GM15510 (cell line): ENCODE results near the gene FOXA1.

ENCODE experiments used
- POLR2A ChIP-seq: IDR thresholded peaks from 3 replicates; pipeline ENCODE4 v1.6.1; 2011; ENCODE audit warnings: borderline replicate concordance; ENCODE audit not compliant: insufficient read length; ENCODE audit errors: extremely low read depth

FOXA1 gene

DNA sequence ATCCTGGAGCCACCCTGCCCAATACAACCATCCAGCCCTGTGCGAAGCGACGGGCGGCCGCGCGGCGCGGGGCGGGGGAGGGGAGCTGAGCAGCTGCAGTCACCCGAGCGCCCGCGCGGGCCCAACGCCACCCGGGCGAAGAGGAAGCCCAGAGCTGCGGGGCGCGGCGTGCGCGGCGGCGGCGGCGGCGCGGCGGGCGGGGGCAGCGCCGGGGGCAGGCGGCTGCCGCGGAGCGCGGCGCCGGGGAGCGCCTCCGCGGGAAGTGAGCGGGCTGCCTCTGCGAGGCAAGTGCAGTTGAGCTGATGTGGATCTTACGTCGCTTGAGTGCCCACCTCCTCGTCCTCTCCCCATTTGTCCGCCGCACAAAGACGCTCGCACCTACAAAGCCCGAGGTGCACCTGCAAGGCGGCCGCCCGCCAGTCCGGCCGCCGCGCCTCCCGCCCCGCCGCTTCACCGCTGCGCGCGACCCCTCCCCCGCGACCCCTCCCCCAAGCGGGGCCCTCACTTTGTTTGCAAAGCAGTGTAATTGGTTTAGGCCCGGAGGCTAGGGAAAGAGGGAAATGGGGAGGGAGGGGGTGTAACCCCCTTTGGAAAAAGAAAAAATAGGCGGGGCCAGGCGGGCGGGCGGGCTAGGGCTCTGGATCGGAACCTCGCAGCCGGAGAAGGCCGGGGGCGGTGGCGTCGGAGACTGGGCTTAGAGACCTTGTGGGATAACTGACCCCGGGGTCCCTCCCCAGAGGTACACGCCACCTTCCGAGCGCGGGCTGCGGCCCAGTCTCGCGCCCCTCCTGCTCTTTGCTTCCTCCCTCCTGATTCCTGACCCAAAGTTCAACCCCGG, at the start of gene FOXA1, which contains the start of gene TTC6:
Gene FOXA1, minus strand, starts transcription at position 279 of the 838 bp plus-strand sequence. Its CDS starts 277 bp downstream, at position 2.
Gene TTC6, plus strand, starts transcription at position 659 of the 838 bp plus-strand sequence. CDS start 26,436 bp downstream, outside the sequence.
- TF ChIP-seq POLR2A: no peak

DNA sequence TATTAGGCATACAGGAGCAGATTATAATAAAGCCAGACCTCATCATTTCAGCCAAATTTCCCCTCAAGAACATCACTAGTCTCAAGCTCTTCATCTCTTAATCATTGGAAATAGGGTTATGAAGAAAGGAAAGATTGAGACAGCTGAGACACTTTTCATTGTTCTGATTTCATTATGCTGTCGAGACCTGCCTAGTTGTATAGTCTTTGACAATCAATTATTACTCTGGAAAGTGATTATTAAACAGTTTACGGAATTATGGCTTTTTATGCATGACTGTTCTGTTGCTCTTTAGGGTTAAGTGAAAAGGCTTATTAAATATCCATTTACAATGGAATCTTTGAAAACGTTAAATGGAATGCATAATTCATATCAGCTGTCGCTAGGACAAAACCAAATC, 48.7 kb upstream of the FOXA1 start:
- TF ChIP-seq POLR2A: no peak

DNA sequence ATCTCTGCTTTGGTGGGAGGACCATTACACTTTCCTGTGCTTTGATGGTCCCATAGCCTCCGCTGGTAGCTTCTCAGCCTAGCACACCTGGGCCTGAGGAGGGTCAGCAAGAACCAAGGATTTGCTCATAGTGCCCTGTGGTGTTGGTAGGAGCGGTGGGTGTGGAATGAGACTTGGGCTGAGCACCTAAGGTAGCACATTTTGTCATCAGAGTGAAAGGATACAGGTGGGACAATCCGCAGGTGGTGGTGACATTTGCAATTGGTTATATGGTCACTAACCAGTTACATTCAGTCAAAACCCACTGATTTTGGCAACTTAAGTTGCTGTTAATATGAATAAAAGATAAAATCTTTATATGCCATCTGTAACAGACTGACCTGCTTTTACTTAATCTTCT, 47.1 kb upstream of the FOXA1 start:
- TF ChIP-seq POLR2A: no peak

DNA sequence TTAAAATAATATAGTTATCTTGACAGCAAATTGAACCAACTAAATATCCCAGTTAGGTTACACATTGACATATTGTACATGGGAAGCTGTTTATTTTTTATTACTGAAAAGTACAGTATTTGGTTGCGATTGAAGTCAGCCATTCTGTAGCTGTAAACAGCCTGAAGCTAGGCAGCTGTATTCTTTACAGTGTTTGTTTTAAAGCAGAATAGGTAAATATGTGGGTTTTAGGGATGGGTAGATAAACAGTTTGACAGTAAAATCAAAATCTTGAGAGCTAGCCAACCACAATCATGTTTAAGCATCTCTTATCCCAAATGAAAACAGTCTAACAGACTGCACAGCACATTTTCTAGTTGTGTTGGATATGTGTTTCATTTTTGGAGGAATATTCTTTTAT, 46.1 kb upstream of the FOXA1 start:
- TF ChIP-seq POLR2A: no peak

DNA sequence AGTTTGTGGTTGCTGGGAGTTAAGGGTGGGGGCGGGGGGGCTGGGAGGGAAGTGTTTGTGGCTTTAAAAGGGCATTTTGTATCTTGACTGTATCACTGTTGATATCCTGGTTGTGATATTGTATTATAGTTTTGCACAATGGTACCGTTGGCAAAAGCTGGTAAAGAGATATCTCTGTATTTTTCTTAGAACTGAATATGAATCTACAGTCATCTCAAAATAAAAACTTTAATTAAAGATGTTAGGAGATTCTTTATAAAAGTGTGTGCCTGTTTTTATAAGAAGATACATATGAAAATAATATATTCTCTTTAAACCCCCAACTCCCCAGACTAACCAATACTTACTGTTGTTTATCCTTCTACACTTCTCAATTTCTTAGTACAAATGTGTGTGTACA, 43.5 kb upstream of the FOXA1 start:
- TF ChIP-seq POLR2A: no peak

DNA sequence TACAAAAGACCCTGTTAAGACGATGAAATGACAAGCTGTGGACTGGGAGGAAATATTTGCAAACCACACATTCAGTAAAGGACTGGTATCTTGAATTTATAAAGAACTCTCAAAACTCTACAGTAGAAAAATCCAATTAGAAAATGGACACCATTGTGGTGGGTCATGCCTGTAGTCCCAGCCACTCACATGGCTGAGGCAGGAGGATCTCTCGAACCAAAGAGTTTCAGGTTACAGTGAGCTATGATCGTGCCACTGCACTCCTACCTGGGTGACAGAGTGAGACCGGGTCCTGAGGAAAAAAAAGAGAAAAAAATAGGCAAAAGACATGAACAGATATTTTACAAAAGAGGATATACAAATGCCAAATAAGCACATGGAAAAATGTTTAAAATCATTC, 42.3 kb upstream of the FOXA1 start:
- no peak for TF ChIP-seq POLR2A

- TF ChIP-seq POLR2A: no peak
Observed at GRCh38 chr14:37625597-37626595, 30.8 kb upstream of the FOXA1 start.

- TF ChIP-seq POLR2A: no peak
Observed at GRCh38 chr14:37623971-37624370, 28.9 kb upstream of the FOXA1 start.

DNA sequence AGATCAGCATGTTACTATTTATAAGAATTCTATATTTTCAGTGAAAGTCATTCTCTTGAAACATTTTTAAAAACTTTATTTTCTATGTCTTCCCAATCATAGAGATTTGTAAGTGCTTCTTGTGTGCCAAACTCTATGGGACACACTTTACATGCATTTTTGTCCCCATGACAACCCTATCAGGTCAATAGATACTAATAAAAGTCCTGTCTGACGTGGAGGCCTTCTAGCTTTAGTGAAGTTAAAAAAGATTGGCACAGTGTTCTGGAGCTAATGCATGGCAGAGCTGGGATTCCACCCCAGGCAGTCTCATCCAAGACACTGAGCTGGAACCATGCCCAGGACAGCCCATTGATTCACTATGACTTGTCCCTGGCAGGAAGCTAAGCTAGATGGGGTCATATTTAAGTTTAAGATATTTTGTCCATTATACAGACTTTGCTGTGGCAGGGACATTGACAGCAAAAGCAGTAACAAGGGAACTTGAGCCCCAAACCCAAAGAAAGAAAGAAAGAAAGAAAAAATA, 28.4 kb upstream of the FOXA1 start:
- no peak for TF ChIP-seq POLR2A

- TF ChIP-seq POLR2A: no peak
Observed at GRCh38 chr14:37622231-37622923, 27.3 kb upstream of the FOXA1 start.

DNA sequence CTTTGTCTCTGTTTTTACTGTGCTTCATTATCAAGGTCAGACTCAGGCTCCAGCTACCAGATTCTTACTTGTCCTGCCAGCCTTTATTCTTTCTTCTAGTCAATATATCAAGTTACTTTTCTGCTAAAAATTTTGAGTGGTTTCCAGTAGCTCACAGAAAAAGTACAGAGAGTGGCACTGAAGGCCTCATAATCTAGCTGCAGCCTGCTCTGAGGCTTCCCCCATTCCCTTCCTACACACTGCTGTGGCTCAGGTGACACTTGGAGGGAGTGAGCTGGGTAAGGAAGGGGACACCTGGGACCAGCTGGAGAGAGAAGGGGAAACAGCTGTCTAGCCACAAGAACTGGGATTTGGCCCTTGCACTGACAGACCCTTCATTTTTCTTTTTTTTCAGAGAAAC, 25.8 kb upstream of the FOXA1 start:
- TF ChIP-seq POLR2A: no peak

DNA sequence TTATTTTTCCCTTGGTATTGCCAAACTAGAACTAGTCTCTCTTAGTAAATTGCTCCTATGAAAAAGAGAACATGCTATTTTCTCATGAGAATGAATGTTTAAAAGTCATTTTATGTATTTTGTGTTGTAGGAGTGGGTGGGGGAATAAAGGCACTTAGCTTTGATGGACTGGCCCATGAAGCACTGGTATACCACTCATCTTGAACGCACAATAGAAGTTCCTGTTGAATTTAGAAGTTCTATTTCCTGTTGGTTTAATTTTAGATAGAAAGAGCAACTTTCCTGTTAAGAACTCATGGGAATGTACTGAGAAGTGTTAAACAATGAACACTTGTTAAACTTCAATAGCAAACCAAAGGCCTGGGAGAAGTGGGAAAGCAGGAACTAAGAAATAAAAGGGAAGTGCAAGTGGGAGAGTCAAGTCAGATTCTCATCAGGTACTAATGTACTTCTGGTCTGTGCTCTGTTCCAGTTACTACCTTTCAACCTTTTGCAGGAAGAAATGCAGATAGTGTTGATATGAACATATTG, 23.5 kb upstream of the FOXA1 start:
- no peak for TF ChIP-seq POLR2A

- no peak for TF ChIP-seq POLR2A
Observed at GRCh38 chr14:37617864-37618365, 22.9 kb upstream of the FOXA1 start.

GRCh38 chr14:37616853-37617252, 21.8 kb upstream of the FOXA1 start:
- no peak for TF ChIP-seq POLR2A
